MM.1S (cell line): ENCODE data around the gene LAD1.

Source experiments
- CTCF ChIP-seq: fragments of 300-600 bp; sonication (generic); IDR thresholded peaks from 2 replicates; pipeline ENCODE4 v1.5.1; 2016; ENCODE audit warnings: antibody characterized with exemption, low read length, mixed read lengths
- EZH2 ChIP-seq: fragments of 300-600 bp; sonication (generic); optimal IDR thresholded peaks from 2 replicates; pipeline ENCODE3; 2017; ENCODE audit warnings: low read depth, mild to moderate bottlenecking, antibody characterized with exemption, low read length, mixed read lengths

- TF ChIP-seq EZH2: no peak
- TF ChIP-seq CTCF: no peak
Measured at GRCh38 chr1:201445310-201445709, 46.2 kb upstream of the LAD1 start.
